HG02981 (cell line): Measurements from ENCODE around the gene SYNDIG1.

Experiments
- ATAC-seq: cut with Tn5 transposase; IDR thresholded peaks from one replicate; pipeline ENCODE4 v1.9.1; 2021; ENCODE audit warnings: mild to moderate bottlenecking, moderate library complexity; ENCODE audit not compliant: unreplicated experiment

The SYNDIG1 gene

GRCh38 chr20:24669701-24670100 is 200.3 kb downstream of the SYNDIG1 start:
- no peak for ATAC-seq

GRCh38 chr20:24670341-24670872 is 201.0 kb downstream of the SYNDIG1 start:
- ATAC-seq = no peak

GRCh38 chr20:24670981-24671380 is 201.6 kb downstream of the SYNDIG1 start:
- no peak for ATAC-seq

GRCh38 chr20:24672181-24672880 is 202.9 kb downstream of the SYNDIG1 start:
- ATAC-seq = no peak

GRCh38 chr20:24672886-24673677 is 203.7 kb downstream of the SYNDIG1 start:
- ATAC-seq = no peak

- no peak for ATAC-seq
Observed at GRCh38 chr20:24673678-24674570, 204.5 kb downstream of the SYNDIG1 start.

GRCh38 chr20:24674921-24675605 is 205.6 kb downstream of the SYNDIG1 start:
- ATAC-seq = no peak

- no peak for ATAC-seq
Observed at GRCh38 chr20:24675651-24676352, 206.4 kb downstream of the SYNDIG1 start.

- no peak for ATAC-seq
Observed at GRCh38 chr20:24676353-24676977, 207.0 kb downstream of the SYNDIG1 start.

GRCh38 chr20:24676978-24677370 is 207.5 kb downstream of the SYNDIG1 start:
- no peak for ATAC-seq

GRCh38 chr20:24677626-24678315 is 208.3 kb downstream of the SYNDIG1 start:
- no peak for ATAC-seq

- no peak for ATAC-seq
Observed at GRCh38 chr20:24678351-24679106, 209.1 kb downstream of the SYNDIG1 start.

GRCh38 chr20:24679448-24680047 is 210.1 kb downstream of the SYNDIG1 start:
- no peak for ATAC-seq

GRCh38 chr20:24681634-24682495 is 212.4 kb downstream of the SYNDIG1 start:
- no peak for ATAC-seq

GRCh38 chr20:24682496-24682985 is 213.1 kb downstream of the SYNDIG1 start:
- no peak for ATAC-seq

- no peak for ATAC-seq
Observed at GRCh38 chr20:24683676-24684075, 214.2 kb downstream of the SYNDIG1 start.
